Ramos (cell line): ENCODE measurements around the gene COL4A2.
"Not testable (repeated sequence)": the region's sequence is repeated elsewhere in the genome, so short reads cannot be mapped to it uniquely, and the experiment has no call there.

Source experiments
- in situ Hi-C: fragments of 300-500 bp; cut with MboI; formaldehyde crosslinking; loops from one replicate; pipeline ENCODE4 v1.14.3; 2022; ENCODE audit warnings: low sequenced_read_pairs; ENCODE audit not compliant: unreplicated experiment

The COL4A2 gene

GRCh38 chr13:110478405-110479214 is 171.5 kb downstream of the COL4A2 start:
- in situ Hi-C loops = no loop called here

- in situ Hi-C loops = no loop called here
These were observed 172.1 kb downstream of the COL4A2 start for GRCh38 chr13:110479215-110479545.

- in situ Hi-C loops = no loop called here
These were observed 172.6 kb downstream of the COL4A2 start for GRCh38 chr13:110479648-110480047.

GRCh38 chr13:110480161-110480560 is 173.1 kb downstream of the COL4A2 start:
- in situ Hi-C loops = no loop called here

GRCh38 chr13:110483386-110483968 is 176.4 kb downstream of the COL4A2 start:
- in situ Hi-C loops = no loop called here

GRCh38 chr13:110484290-110485048 is 177.4 kb downstream of the COL4A2 start:
- in situ Hi-C loops = no loop called here

GRCh38 chr13:110485604-110486003 is 178.5 kb downstream of the COL4A2 start:
- in situ Hi-C loops = no loop called here

GRCh38 chr13:110486061-110486715 is 179.1 kb downstream of the COL4A2 start:
- in situ Hi-C loops = no loop called here

- in situ Hi-C loops = not testable (repeated sequence)
These were observed 179.8 kb downstream of the COL4A2 start for GRCh38 chr13:110486880-110487279.

- in situ Hi-C loops = no loop called here
These were observed 183.1 kb downstream of the COL4A2 start for GRCh38 chr13:110490009-110490770.

GRCh38 chr13:110491869-110492678 is 185.0 kb downstream of the COL4A2 start:
- in situ Hi-C loops = no loop called here

- in situ Hi-C loops = no loop called here
These were observed 185.9 kb downstream of the COL4A2 start for GRCh38 chr13:110492679-110493593.

- in situ Hi-C loops = no loop called here
These were observed 186.5 kb downstream of the COL4A2 start for GRCh38 chr13:110493613-110494012.

- in situ Hi-C loops = no loop called here
These were observed 188.3 kb downstream of the COL4A2 start for GRCh38 chr13:110495376-110495775.

- in situ Hi-C loops = no loop called here
These were observed 188.8 kb downstream of the COL4A2 start for GRCh38 chr13:110495881-110496280.

GRCh38 chr13:110496281-110496680 is 189.2 kb downstream of the COL4A2 start:
- in situ Hi-C loops = no loop called here

- in situ Hi-C loops = no loop called here
These were observed 189.9 kb downstream of the COL4A2 start for GRCh38 chr13:110497003-110497402.

- in situ Hi-C loops = not testable (repeated sequence)
These were observed 190.8 kb downstream of the COL4A2 start for GRCh38 chr13:110497896-110498295.
